Gastroesophageal sphincter (tissue), 3 donors: Measurements from ENCODE around the gene TXNDC11.

Source experiments
- CTCF ChIP-seq, 4 experiments: fragments of 200-600 bp in 2 of 4; fragments of 450-650 bp in 2 of 4; sonication (generic) in 1 of 4; IDR thresholded peaks; one replicate each; pipeline ENCODE4 v1.5.1; 2017 to 2019; ENCODE audit warnings: antibody characterized with exemption in 4 of 4, mild to moderate bottlenecking in 2 of 4, moderate library complexity in 2 of 4
- POLR2A ChIP-seq, 2 donors: fragments of 450-650 bp; IDR thresholded peaks; one replicate each; pipeline ENCODE4 v1.6.1; 2017; ENCODE audit warnings: antibody characterized with exemption in 2 of 2, mild to moderate bottlenecking in 2 of 2, moderate library complexity in 1 of 2
- POLR2AphosphoS5 ChIP-seq: sonication (generic); formaldehyde crosslinking; IDR thresholded peaks from one replicate; pipeline ENCODE4 v1.6.1; 2017; ENCODE audit warnings: antibody characterized with exemption

DNA sequence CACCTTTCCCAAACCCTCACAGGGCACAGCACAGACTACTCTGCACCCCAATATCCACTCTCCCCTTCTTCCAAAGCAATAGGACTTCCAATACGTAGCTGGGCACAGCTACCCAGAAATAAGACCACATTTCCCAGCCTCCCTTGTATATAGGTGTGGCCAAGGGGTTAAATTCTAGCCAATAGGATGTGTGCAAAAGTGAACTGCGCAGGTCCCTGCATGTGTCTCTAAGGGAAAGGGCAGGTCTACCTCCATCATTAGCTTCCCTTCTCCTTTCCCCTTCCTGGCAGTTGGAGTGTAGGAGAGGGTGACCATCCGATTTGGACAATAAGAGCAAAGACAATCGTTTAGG is 99.9 kb downstream of the TXNDC11 start:
- TF ChIP-seq CTCF (IDR thresholded peaks at IDR 0.05) = no peak
- TF ChIP-seq POLR2A (IDR thresholded peaks at IDR 0.05) = no peak
- no peak for TF ChIP-seq POLR2AphosphoS5
